Aorta (tissue), 5 donors: ENCODE results near the gene PVALB. TPM values are rescaled to one million over a fixed set of nuclear protein-coding genes. Genes with fewer than 3 reads are reported as not detected.

Experiments
- ATAC-seq: fragments of 200-7000 bp; cut with Tn5 transposase; one replicate; pipeline ENCODE4 v1.9.1; 2022; ENCODE audit warnings: moderate library complexity; ENCODE audit not compliant: low FRiP score
- DNase-seq, 2 donors: peaks; one replicate each; pipeline ENCODE4 v3.0.0-alpha.2; 2020
- H3K27ac ChIP-seq, 2 donors: one replicate each; pipeline ENCODE4 v1.5.1; 2013; ENCODE audit warnings: low read length in 2 of 2, mild to moderate bottlenecking in 2 of 2, moderate library complexity in 2 of 2, control low read depth in 1 of 2, inconsistent platforms in 1 of 2, low read depth in 1 of 2
- H3K27me3 ChIP-seq, 2 donors: one replicate each; pipeline ENCODE4 v1.6.1; 2013; ENCODE audit warnings: control low read depth in 1 of 2, low read length in 1 of 2, mild to moderate bottlenecking in 1 of 2, moderate library complexity in 1 of 2; ENCODE audit not compliant: insufficient read depth in 2 of 2, control insufficient read depth in 1 of 2
- H3K36me3 ChIP-seq, 2 donors: one replicate each; pipeline ENCODE4 v1.6.1; 2013; ENCODE audit warnings: control low read depth in 1 of 2, low read length in 1 of 2, mild to moderate bottlenecking in 1 of 2; ENCODE audit not compliant: insufficient read depth in 2 of 2, control insufficient read depth in 1 of 2
- H3K4me1 ChIP-seq, 2 donors: one replicate each; pipeline ENCODE4 v1.6.1; 2013; ENCODE audit warnings: low read length in 2 of 2, control low read depth in 1 of 2, mild to moderate bottlenecking in 1 of 2, moderate library complexity in 1 of 2; ENCODE audit not compliant: insufficient read depth in 2 of 2, control insufficient read depth in 1 of 2
- H3K4me3 ChIP-seq, 2 donors: one replicate each; pipeline ENCODE4 v1.5.1; 2013; ENCODE audit warnings: low read length in 2 of 2, control low read depth in 1 of 2, mild to moderate bottlenecking in 1 of 2
- H3K9me3 ChIP-seq: one replicate; pipeline ENCODE4 v1.6.1; 2013; ENCODE audit warnings: mild to moderate bottlenecking, low read length; ENCODE audit not compliant: control insufficient read depth
- WGBS, 2 donors: extraction: QIAGEN DNeasy Blood & Tissue Kit; methylation state at CpG; one replicate each; pipeline ENCODE4 v1.1.7; 2013; 5-methylcytosine and 5-hydroxymethylcytosine counted together
- intact Hi-C, 2 donors: fragments of 100-400 bp; cut with DNase I; formaldehyde crosslinking; loops; one replicate each; pipeline versions ENCODE4 v1.14.2 to v1.15.0; 2022
- polyA plus RNA-seq, 2 donors: library from polyadenylated mRNA; stranded (reverse); fragments of 200-250 nt; gene quantifications; one replicate each; pipeline ENCODE4 v1.2.3, GENCODE V29; 2013
- total RNA-seq, 2 donors: library from RNA; stranded (reverse); fragmentation: NEBNext Ultra II Directional; extraction: Animal tissue kit (Norgen Biotek cat#: 25700); gene quantifications; one replicate each; pipeline ENCODE4 v1.2.1, GENCODE V29; 2021
- donor health status: healthy with polysubstance abuse.
- donor health status: Bipolar disorder and iron deficiency.
- donor health status: DM: no; HTN: no; CAD: no.
- donor health status: DM: no; HTN: no; CAD: no.
- donor health status: DM: yes; HTN: yes; CAD: no.

The PVALB gene
- total and polyA plus RNA-seq, 4 donors: not detected

DNA sequence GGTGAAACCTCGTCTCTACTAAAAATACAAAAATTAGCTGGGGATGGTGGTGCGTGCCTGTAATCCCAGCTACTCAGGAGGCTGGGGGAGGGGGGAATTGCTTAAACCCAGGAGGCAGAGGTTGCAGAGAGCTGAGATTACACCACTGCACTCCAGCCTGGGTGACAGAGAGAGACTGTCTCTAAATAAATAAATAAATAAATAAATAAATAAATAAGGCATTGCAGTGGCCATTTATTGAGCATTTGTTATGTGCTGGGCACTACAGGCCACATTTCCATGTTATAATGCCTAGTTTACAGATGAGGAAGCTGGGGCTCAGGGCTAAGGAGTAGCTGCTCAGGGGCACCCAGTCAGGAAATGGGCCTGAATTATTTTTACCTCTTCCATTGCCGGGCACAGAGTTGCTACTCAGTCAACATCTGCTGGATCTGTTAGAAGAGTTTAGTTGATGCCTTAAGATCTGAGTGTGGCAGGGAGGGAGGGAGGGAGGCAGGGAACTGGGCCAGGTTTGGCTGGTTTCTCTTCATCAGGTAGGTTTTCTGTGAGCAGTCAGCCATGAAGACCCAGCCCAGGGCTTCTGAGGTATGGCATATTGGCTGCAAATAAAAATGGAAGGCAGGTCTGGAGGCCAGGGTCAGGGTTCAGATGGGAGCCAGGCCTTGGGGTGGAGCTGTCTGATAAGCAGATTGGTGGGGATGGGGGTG is 5.6 kb downstream of the PVALB start:
- no peaks in the 10 kb centered on the region for H3K4me1 ChIP-seq
- no peak overlapping the region for H3K27ac ChIP-seq
- no peaks in the 10 kb centered on the region for H3K36me3 ChIP-seq
- ATAC-seq (no peak), DNase-seq (no peak)
- H3K4me3 ChIP-seq: no peak overlapping the region
- WGBS, 2 donors: 78 to 84% methylated on average over 3 of the region's 3 CpGs
- no peaks in the 10 kb centered on the region for H3K9me3 ChIP-seq
- intact Hi-C loops: no loop called here
- no peaks in the 10 kb centered on the region for H3K27me3 ChIP-seq

DNA sequence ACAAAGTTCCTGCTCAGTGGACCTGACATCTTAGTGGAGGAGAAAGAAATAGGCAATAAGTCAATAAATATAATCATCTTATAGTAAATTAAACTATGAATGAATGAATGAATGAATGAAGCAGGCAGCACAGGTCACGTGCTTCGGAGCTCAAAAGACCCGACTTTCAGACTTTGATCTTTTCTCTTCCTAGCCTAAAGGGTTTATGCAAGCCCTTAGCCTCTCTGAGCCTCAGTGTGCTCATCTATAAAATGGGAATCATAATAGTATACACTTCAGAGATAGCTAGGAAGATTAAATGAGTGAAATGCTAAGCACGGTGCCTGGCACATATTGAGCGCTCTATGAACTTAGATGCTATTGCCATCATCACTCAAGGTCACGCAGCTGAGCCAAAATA is 7.5 kb downstream of the PVALB start:
- Histone ChIP-seq H3K4me1 (no peaks in the 10 kb centered on the region), H3K27ac (no peak overlapping the region), H3K9me3 (no peaks in the 10 kb centered on the region), H3K36me3 (no peaks in the 10 kb centered on the region), H3K4me3 (no peak overlapping the region), H3K27me3 (no peaks in the 10 kb centered on the region)
- intact Hi-C loops: no loop called here
- DNase-seq: no peak
- no peak for ATAC-seq
- 89 to 92% methylated on average over 6 of the region's 6 CpGs for WGBS, 2 donors

DNA sequence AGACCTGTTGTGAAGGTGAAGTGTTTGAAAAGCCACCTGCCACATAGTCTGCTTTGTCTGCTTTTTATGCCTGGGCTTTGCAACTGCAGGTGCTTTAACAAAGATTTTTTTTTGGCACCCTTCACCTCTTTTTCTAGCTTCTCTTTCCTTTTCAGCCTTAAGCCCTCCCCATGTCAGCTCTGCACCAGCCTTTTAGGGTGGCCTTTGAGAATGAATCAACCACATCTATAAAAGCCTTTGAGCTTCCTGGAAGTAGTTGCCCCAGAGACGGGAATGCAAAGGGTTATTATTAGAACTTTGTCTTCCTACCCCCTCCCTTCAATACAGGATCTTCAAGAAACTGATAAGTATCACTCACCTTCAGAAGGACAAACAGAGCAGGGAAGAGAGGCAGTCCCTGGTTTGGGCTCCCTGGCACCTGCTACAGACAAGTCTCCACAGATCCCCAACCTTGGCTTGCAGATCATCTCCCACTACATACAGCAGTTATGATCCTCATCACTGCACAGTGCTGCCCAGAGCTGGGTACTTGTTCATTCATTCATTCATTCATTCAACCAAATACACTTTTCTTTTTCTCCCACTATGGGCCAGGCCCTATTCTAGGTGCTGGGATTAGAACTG is 8.0 kb downstream of the PVALB start:
- Histone ChIP-seq H3K27me3 (no peaks in the 10 kb centered on the region), H3K4me1 (no peaks in the 10 kb centered on the region), H3K27ac (no peak overlapping the region), H3K9me3 (no peaks in the 10 kb centered on the region), H3K4me3 (no peak overlapping the region), H3K36me3 (no peaks in the 10 kb centered on the region)
- DNase-seq (no peak), ATAC-seq (no peak)
- 30 to 48% methylated on average over 1 of the region's 1 CpG for WGBS, 2 donors
- intact Hi-C loops: no loop called here

DNA sequence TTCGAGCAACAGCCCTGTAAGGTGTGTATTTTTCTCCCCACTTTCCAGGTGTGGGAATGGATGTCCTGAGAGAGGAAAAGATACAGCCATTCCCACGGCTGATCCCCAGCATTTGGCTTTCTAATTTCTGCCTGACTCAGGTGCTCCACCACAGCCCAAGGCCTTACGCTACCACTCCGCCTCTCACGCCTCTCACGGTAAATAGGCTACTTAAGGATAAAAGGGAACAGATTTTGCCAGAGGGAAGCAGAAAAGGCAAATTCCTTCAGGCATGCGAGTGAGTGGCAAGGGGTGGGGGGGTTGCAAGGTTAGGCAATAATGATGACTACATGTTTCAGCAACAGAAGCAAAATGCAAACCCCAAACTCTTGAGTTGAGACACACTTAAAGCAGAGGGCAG is 9.2 kb downstream of the PVALB start:
- ATAC-seq (no peak), DNase-seq (no peak)
- no peaks in the 10 kb centered on the region for H3K4me1 ChIP-seq
- no peaks in the 10 kb centered on the region for H3K27me3 ChIP-seq
- no peaks in the 10 kb centered on the region for H3K36me3 ChIP-seq
- H3K9me3 ChIP-seq: no peaks in the 10 kb centered on the region
- 76 to 77% methylated on average over 7 of the region's 7 CpGs for WGBS, 2 donors
- no peak overlapping the region for H3K4me3 ChIP-seq
- intact Hi-C loops: no loop called here
- no peak overlapping the region for H3K27ac ChIP-seq

DNA sequence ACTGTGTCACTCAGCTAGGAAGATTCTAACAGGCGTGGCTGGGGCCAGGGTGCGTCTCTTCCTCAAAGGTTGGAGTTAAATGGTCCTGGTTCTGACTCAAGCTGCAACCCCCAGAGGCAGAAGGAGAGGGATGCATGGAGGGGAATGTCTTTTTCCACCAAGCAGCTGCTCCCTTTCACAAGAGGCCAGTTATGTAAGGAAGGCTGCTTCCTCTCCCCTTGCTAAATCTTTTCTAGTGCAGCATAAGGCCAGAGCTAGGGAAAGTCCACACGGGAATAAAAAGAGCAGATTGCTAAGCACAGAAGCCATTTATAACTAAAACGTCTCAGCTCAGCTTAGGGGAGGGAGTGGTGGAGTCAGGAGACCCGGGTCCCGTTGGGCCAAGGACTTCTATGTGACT is 10.0 kb downstream of the PVALB start:
- WGBS, 2 donors: 35 to 42% methylated on average over 6 of the region's 6 CpGs
- Histone ChIP-seq H3K4me1 (no peaks in the 10 kb centered on the region), H3K27ac (no peak overlapping the region), H3K36me3 (no peaks in the 10 kb centered on the region), H3K9me3 (no peaks in the 10 kb centered on the region), H3K27me3 (no peaks in the 10 kb centered on the region), H3K4me3 (no peak overlapping the region)
- ATAC-seq: no peak
- intact Hi-C loops: no loop called here
- no peak for DNase-seq

DNA sequence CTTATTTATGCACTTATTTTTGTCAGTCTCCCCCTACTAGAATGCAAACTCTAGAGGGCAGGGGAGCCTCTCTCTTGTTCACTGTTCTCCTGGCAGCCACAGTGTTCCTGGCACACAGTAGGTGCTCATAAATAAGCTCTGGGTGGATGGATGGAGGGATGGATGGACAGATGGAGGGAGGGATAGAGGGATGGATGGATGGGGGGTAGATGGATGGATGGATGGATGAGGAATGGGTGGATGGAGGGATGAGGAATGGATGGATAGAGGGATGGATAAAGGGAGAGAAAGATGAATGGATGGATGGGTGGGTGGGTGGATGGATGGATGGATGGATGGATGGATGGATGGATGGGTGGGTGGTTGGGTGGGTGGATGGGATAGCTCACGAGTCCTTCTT is 13.5 kb downstream of the PVALB start:
- DNase-seq (no peak), ATAC-seq (no peak)
- Histone ChIP-seq H3K9me3 (no peaks in the 10 kb centered on the region), H3K27ac (no peak overlapping the region), H3K4me3 (no peak overlapping the region), H3K4me1 (no peaks in the 10 kb centered on the region), H3K27me3 (no peaks in the 10 kb centered on the region), H3K36me3 (no peaks in the 10 kb centered on the region)
- 65 to 70% methylated on average over 1 of the region's 1 CpG for WGBS, 2 donors
- intact Hi-C loops: no loop called here

DNA sequence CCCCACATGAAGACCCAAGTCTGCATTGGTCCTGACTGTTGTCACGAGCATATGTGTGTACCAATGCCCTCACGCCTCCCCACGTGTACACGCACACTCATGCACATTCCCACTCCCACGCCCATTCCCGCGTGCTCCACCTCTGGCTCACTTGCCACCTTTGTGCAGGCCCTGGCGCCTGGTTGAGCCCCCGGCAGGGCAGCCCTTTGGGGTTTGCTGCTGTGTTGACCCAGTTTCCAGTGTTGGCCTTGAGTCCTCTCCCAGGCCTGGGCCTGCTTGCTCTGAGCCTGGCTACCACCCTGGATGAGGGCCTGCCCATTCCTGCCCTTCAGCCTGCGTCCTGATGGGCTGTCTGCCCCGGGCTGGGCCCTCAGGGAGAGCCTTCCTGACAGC is 18.2 kb downstream of the PVALB start:
- ATAC-seq (peak; percentile 24), DNase-seq (no peak)
- H3K27me3 ChIP-seq: no peaks in the 10 kb centered on the region
- intact Hi-C loops: no loop called here
- H3K9me3 ChIP-seq: no peaks in the 10 kb centered on the region
- no peak overlapping the region for H3K27ac ChIP-seq
- H3K4me3 ChIP-seq: no peak overlapping the region
- no peaks in the 10 kb centered on the region for H3K4me1 ChIP-seq
- WGBS, 2 donors: 72 to 76% methylated on average over 11 of the region's 11 CpGs
- H3K36me3 ChIP-seq: no peaks in the 10 kb centered on the region

DNA sequence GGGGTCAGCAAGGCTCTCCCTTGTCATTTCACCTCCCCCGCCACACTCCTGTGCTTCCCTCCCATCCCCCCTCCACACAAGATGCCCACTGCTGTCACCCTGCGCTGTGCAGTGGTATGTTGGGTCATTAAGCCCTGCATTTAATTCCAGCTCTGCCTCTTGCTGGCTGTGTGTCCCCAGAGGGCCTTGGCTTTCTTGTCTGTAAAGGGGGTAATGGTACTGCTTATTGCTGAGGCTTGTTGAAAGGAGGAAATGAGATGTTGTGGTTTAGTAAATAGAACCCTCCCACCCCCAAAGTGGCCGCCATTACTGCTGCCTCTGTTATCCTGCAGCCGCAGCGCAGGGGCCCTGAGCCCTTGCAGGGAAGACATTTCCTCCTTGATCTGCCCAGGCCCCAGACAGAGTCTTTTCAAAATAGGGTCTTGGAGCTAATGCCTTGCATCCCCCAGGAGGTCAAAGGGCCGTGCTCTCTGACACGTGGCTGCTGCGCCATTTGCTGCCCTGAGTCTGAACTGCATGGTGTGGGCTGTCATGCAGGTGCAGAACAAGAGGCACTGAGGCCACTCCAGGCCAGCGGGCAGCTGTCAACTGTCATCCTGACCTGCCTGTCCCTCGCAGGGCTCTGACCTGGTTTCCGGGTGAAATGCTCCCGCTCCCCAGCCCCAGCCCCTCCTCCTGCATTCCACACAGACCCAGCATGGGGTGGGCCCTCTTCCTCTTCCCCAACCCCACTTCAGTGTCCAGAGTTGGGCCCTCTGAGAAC is 18.7 kb downstream of the PVALB start:
- 40% methylated on average over 12 of the region's 12 CpGs for WGBS, 2 donors
- Histone ChIP-seq H3K36me3 (no peaks in the 10 kb centered on the region), H3K27me3 (no peaks in the 10 kb centered on the region), H3K27ac (no peak overlapping the region), H3K9me3 (no peaks in the 10 kb centered on the region), H3K4me3 (no peak overlapping the region), H3K4me1 (no peaks in the 10 kb centered on the region)
- intact Hi-C loops: no loop called here
- DNase-seq (no peak), ATAC-seq (no peak)

DNA sequence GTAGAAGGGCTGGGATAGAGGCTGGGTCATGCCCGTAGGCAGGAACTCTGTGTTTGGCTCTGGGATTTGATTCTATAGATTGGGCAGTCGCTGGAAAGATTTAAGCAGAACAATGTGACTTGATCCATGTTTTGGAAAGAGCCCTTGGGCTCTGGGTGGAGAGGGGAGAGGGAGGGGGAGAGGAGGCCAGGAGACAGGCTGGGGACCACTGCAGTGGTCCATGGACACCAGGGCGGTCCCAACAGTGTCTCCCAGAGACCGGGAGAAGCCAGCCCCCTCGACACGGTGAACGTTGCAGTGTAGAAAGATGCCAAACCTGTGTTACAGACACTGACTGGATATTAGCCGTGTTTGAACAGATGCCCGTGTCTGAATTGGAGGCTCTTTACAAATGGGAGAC is 19.5 kb downstream of the PVALB start:
- H3K4me3 ChIP-seq: no peak overlapping the region
- H3K9me3 ChIP-seq: no peaks in the 10 kb centered on the region
- H3K27me3 ChIP-seq: no peaks in the 10 kb centered on the region
- 43 to 49% methylated on average over 9 of the region's 9 CpGs for WGBS, 2 donors
- no peak overlapping the region for H3K27ac ChIP-seq
- ATAC-seq (no peak), DNase-seq (no peak)
- no peaks in the 10 kb centered on the region for H3K36me3 ChIP-seq
- intact Hi-C loops: no loop called here
- no peaks in the 10 kb centered on the region for H3K4me1 ChIP-seq
